ENCODE data around the gene LARGE2. TPM values are rescaled to one million over a fixed set of nuclear protein-coding genes. Genes with fewer than 3 reads are reported as not detected.

LARGE2 gene
- total RNA-seq, 1 experiment from 2014 or later, result 108 TPM

- no peak overlapping the region for H3K4me2 ChIP-seq (ENCODE audit: insufficient read depth, insufficient read length, low read length)
Measured at GRCh38 chr11:45896422-45896984, 26.0 kb upstream of the LARGE2 start.

More at GRCh38 chr11:45896422-45896984, 26.0 kb upstream of the LARGE2 start:
- no peak overlapping the region for H4K5ac ChIP-seq (ENCODE audit: insufficient read length, low read depth, low read length)
- DNase-seq, result peak; percentile 82
- no peak overlapping the region for H4K91ac ChIP-seq (ENCODE audit: insufficient read length, low read depth, low read length)
- no peak overlapping the region for H4K8ac ChIP-seq (replicated peaks; ENCODE audit: insufficient read length, low read depth, low read length)
- H3K23me2 ChIP-seq (ENCODE audit: insufficient read length, low read depth, low read length, poor library complexity, severe bottlenecking), result peaks cover 10% of the 10 kb centered on the region
- no peak overlapping the region for H3K4ac ChIP-seq (ENCODE audit: low read depth, low read length)
- peak overlapping the region in 1 of 2 experiments; percentile 38; a peak in 1 of 5 replicates for H3K4me3 Mint-ChIP-seq
- H4K20me1 ChIP-seq (ENCODE audit: control insufficient read depth, insufficient read depth, insufficient read length), result no peaks in the 10 kb centered on the region
- H2BK15ac ChIP-seq (ENCODE audit: low read depth, low read length), result no peak overlapping the region
- no peak for TF ChIP-seq CTCF (conservative IDR thresholded peaks at IDR 0.05)
- no peak overlapping the region for H2BK20ac ChIP-seq (ENCODE audit: low read depth, low read length, poor library complexity, severe bottlenecking)
- H3K27me3 ChIP-seq (ENCODE audit: insufficient read depth, low read length), result no peaks in the 10 kb centered on the region; the same call in 1 of the 2 replicates
- no peak overlapping the region for H2AK5ac ChIP-seq (ENCODE audit: insufficient read length, low read length)
- H2BK120ac ChIP-seq (ENCODE audit: low read depth, low read length, poor library complexity, severe bottlenecking), result no peak overlapping the region
- no peaks in the 10 kb centered on the region; the same call in 1 of the 2 replicates for H3K4me1 ChIP-seq (ENCODE audit: insufficient read depth, low read length)
- H3K27ac ChIP-seq (ENCODE audit: insufficient read length, low read depth, low read length), result no peak overlapping the region
- H3K79me2 ChIP-seq (ENCODE audit: insufficient read depth, low read length), result no peaks in the 10 kb centered on the region
- no peak overlapping the region for H2BK5ac ChIP-seq (ENCODE audit: insufficient read length, low read length)
- no peak overlapping the region for H3K56ac ChIP-seq (ENCODE audit: insufficient read length, low read depth, low read length)
- no peak overlapping the region for H3K27ac Mint-ChIP-seq
- no peaks in the 10 kb centered on the region for H3K9me3 ChIP-seq (ENCODE audit: control insufficient read depth, low read depth, low read length)
- H3K9me3 Mint-ChIP-seq, result no peaks in the 10 kb centered on the region
- peaks cover 32 to 52% of the 10 kb centered on the region in 2 experiments for H3K4me1 Mint-ChIP-seq
- no peak overlapping the region for H3K9ac ChIP-seq (ENCODE audit: extremely low read depth, insufficient read length, low read length)
- no CpG with 5 or more reads among the region's 19 CpGs for WGBS (ENCODE audit: extremely low coverage, insufficient read length, low lambda C conversion rate)
- no peak overlapping the region for H2AFZ ChIP-seq (ENCODE audit: low read length)
- H2BK12ac ChIP-seq (ENCODE audit: insufficient read length, low read depth, low read length), result no peak overlapping the region
- no peak overlapping the region for H3K14ac ChIP-seq (ENCODE audit: insufficient read depth, low read length)
- H3T11ph ChIP-seq (ENCODE audit: low read length), result no peak overlapping the region
- H3K27me3 Mint-ChIP-seq (ENCODE audit: low read depth), result peaks cover 6% of the 10 kb centered on the region
- H3K36me3 Mint-ChIP-seq (ENCODE audit: insufficient read depth in 1 of 3, low read depth in 3 of 3), result peaks cover 0 to 7% (median 0%) of the 10 kb centered on the region in 3 experiments; a peak in 3 of 7 replicates
- H3K79me1 ChIP-seq (ENCODE audit: insufficient read depth, low read depth, low read length, poor library complexity, severe bottlenecking), result no peaks in the 10 kb centered on the region
- no peak overlapping the region for H3K23ac ChIP-seq (ENCODE audit: insufficient read length, low read depth, low read length)
- H3K18ac ChIP-seq (ENCODE audit: insufficient read length, low read depth, low read length), result no peak overlapping the region
